HepG2 (cell line): ENCODE data around the gene TPM2. TPM values are rescaled to one million over a fixed set of nuclear protein-coding genes. Genes with fewer than 3 reads are reported as not detected.

Source experiments
- ATAC-seq: fragments of 200-7000 bp; cut with Tn5 transposase; 3 replicates; pipeline ENCODE4 v1.9.1; 2020; ENCODE audit warnings: mild to moderate bottlenecking, moderate library complexity
- BruUV-seq: library from RNA; stranded (reverse); fragments of 400-500 nt; replicated peaks from 2 replicates; lab custom pipeline; 2021; lab: Mats Ljungman, UMichigan
- CTCF ChIA-PET: fragments of 300-600 bp; formaldehyde crosslinking; extraction: SDS; loops from one replicate; lab custom pipeline; 2021; ENCODE audit warnings: low total read pairs, inconsistent platforms, low intra/inter-chr PET ratio; lab: Yijun Ruan, JAX
- POLR2A ChIA-PET: fragments of 350-600 bp; sonication (Branson Sonifier 250); formaldehyde crosslinking; loops from one replicate; lab custom pipeline; 2020; ENCODE audit warnings: antibody characterized with exemption, inconsistent platforms; lab: Yijun Ruan, JAX
- DNase-seq: peaks from one replicate; pipeline ENCODE4 v3.0.0-alpha.2; 2015; ENCODE audit warnings: low spot score
- FAIRE-seq: peaks from 3 replicates; lab custom pipeline; 2011; peaks lifted over from hg19 to GRCh38; lab: Jason Lieb, UNC
- H2AFZ ChIP-seq: one replicate; pipeline ENCODE4 v1.6.1; 2011; ENCODE audit warnings: low read length, inconsistent platforms
- H3K27ac ChIP-seq: fragments of 300-600 bp; 3 replicates; pipeline ENCODE4 v1.8.0; 2011; ENCODE audit warnings: mixed run types, mild to moderate bottlenecking, mixed read lengths, low read length, inconsistent platforms; ENCODE audit not compliant: insufficient read depth; ENCODE audit errors: extremely low read length
- H3K27me3 ChIP-seq, 2 experiments: fragments of 200-600 bp in 1 of 2; 2 replicates in 1 of 2; 3 replicates in 1 of 2; pipeline versions ENCODE4 v1.6.0 to v1.8.0; 2011; ENCODE audit warnings: low read length in 2 of 2, mild to moderate bottlenecking in 2 of 2, moderate library complexity in 2 of 2, inconsistent platforms in 1 of 2; ENCODE audit not compliant: insufficient read depth in 2 of 2, control insufficient read depth in 1 of 2
- H3K36me3 ChIP-seq, 2 experiments: fragments of 200-600 bp in 1 of 2; replicated peaks in 1 of 2; 2 replicates in 1 of 2; 3 replicates in 1 of 2; pipeline versions ENCODE4 v1.5.1 to v1.8.0; 2011; ENCODE audit warnings: low read length in 2 of 2, inconsistent platforms in 1 of 2; ENCODE audit not compliant: insufficient read depth in 2 of 2, control insufficient read depth in 1 of 2
- H3K4me1 ChIP-seq: 2 replicates; pipeline ENCODE4 v1.5.1; 2012; ENCODE audit warnings: low read length, inconsistent platforms; ENCODE audit not compliant: insufficient read depth
- H3K4me2 ChIP-seq: 2 replicates; pipeline ENCODE4 v1.6.0; 2011; ENCODE audit warnings: low read depth, low read length, inconsistent platforms
- H3K4me3 ChIP-seq, 3 experiments: fragments of 200-600 bp in 1 of 3; sonication (generic), shearing (Covaris generic) in 1 of 3; replicated peaks in 1 of 3; 2 replicates each; pipeline ENCODE4 v1.5.1; 2011 to 2016; ENCODE audit warnings: low read length in 3 of 3, inconsistent platforms in 2 of 3, low read depth in 2 of 3, mild to moderate bottlenecking in 2 of 3, control low read depth in 1 of 3, mixed read lengths in 1 of 3; ENCODE audit not compliant: insufficient read depth in 1 of 3
- H3K79me2 ChIP-seq: one replicate; pipeline ENCODE4 v1.6.1; 2011; ENCODE audit warnings: low read length, inconsistent platforms; ENCODE audit not compliant: insufficient read depth
- H3K9ac ChIP-seq: 2 replicates; pipeline ENCODE4 v1.6.0; 2011; ENCODE audit warnings: mild to moderate bottlenecking, low read depth, low read length, inconsistent platforms; ENCODE audit not compliant: insufficient read depth
- H3K9me3 ChIP-seq: 2 replicates; pipeline ENCODE4 v1.5.1; 2012; ENCODE audit warnings: mild to moderate bottlenecking, low read length
- H4K20me1 ChIP-seq: 2 replicates; pipeline ENCODE4 v1.6.0; 2011; ENCODE audit warnings: inconsistent platforms, mild to moderate bottlenecking, low read length, moderate library complexity; ENCODE audit not compliant: insufficient read depth
- CBFB ChIP-seq: sonication (generic); formaldehyde crosslinking; IDR thresholded peaks from 2 replicates; pipeline ENCODE4 v1.4.0; 2020; ENCODE audit warnings: missing genetic modification reagents
- DNMT1 ChIP-seq: sonication (generic); formaldehyde crosslinking; IDR thresholded peaks from 2 replicates; pipeline ENCODE4 v1.5.1; 2020; ENCODE audit warnings: mild to moderate bottlenecking, missing genetic modification reagents
- HNRNPL ChIP-seq: fragments of 200-400 bp; formaldehyde crosslinking; IDR thresholded peaks from 2 replicates; pipeline ENCODE4 v1.6.1; 2017; ENCODE audit warnings: mild to moderate bottlenecking, low read depth, low read length
- KAT2B ChIP-seq: fragments of 150-350 bp; IDR thresholded peaks from 2 replicates; pipeline ENCODE4 v1.6.1; 2014; ENCODE audit warnings: low read depth, low read length, borderline replicate concordance
- NRL ChIP-seq: sonication (generic); formaldehyde crosslinking; IDR thresholded peaks from 2 replicates; pipeline ENCODE4 v1.5.0; 2020; ENCODE audit warnings: missing genetic modification reagents, mild to moderate bottlenecking, moderate library complexity, borderline replicate concordance
- POLR2G ChIP-seq: fragments of 200-400 bp; formaldehyde crosslinking; IDR thresholded peaks from 2 replicates; pipeline ENCODE4 v1.6.1; 2018; ENCODE audit warnings: mild to moderate bottlenecking, low read depth, low read length, moderate library complexity
- SAP130 ChIP-seq: IDR thresholded peaks from 2 replicates; pipeline ENCODE4 v1.6.1; 2016; ENCODE audit warnings: low read depth
- ZNF230 ChIP-seq: sonication (generic); formaldehyde crosslinking; IDR thresholded peaks from 2 replicates; pipeline ENCODE4 v1.4.0; 2020; ENCODE audit warnings: mild to moderate bottlenecking, missing genetic modification reagents
- ZNF234 ChIP-seq: sonication (generic); formaldehyde crosslinking; conservative IDR thresholded peaks from 2 replicates; pipeline ENCODE4 v1.5.1; 2020; ENCODE audit warnings: mild to moderate bottlenecking, missing genetic modification reagents
- ZNF660 ChIP-seq: sonication (generic); formaldehyde crosslinking; IDR thresholded peaks from 2 replicates; pipeline ENCODE4 v1.5.1; 2020; ENCODE audit warnings: mild to moderate bottlenecking, low read depth, missing genetic modification reagents, borderline replicate concordance
- ZNF713 ChIP-seq: sonication (generic); formaldehyde crosslinking; IDR thresholded peaks from 2 replicates; pipeline ENCODE4 v1.4.0; 2020; ENCODE audit warnings: mild to moderate bottlenecking, missing genetic modification reagents
- WGBS: methylation state at CpG from one replicate; pipeline ENCODE4 v1.1.6; 2017; ENCODE audit warnings: low lambda C conversion rate; 5-methylcytosine and 5-hydroxymethylcytosine counted together
- in situ Hi-C: cut with HindIII; loops from 2 replicates; pipeline ENCODE4 v1.10.0; 2017; ENCODE audit warnings: low pct_unique_long_range_greater_than_20kb; ENCODE audit not compliant: extremely low pct_ligation_motif_present
- intact Hi-C: fragments of 100-400 bp; cut with micrococcal nuclease; formaldehyde crosslinking; loops from one replicate; pipeline ENCODE4 v1.10.0; 2022; ENCODE audit not compliant: unreplicated experiment
- polyA plus RNA-seq, 8 experiments: library from polyadenylated mRNA; depleted of rRNA in 3 of 8; stranded (reverse) in 7 of 8; unstranded in 1 of 8; fragments of >200 nt; fragmentation: Illumina TruSeq in 4 of 8; extraction: Trizol in 4 of 8; gene quantifications; 2 replicates each; pipeline versions ENCODE4 v1.2.1 to v1.2.3, GENCODE V29; 2011 to 2016; ENCODE audit warnings: low read depth in 4 of 8, missing spikeins in 1 of 8, mixed read lengths in 1 of 8; ENCODE audit not compliant: insufficient read depth in 1 of 8
- total RNA-seq, 5 experiments: library from RNA; depleted of rRNA; stranded (reverse); fragments of >200 nt; fragmentation: Illumina TruSeq; extraction: Trizol; gene quantifications; 2 replicates each; pipeline ENCODE4 v1.2.3, GENCODE V29; 2016; ENCODE audit warnings: low read depth in 1 of 5
- TF ChIP-seq, protein P1 (sequence below): sonication (generic); formaldehyde crosslinking; IDR thresholded peaks from 2 replicates; pipeline ENCODE4 v1.5.1; 2020; ENCODE audit warnings: mild to moderate bottlenecking, missing genetic modification reagents, moderate library complexity

TPM2 gene
- total and polyA plus RNA-seq, 2 of the 13 experiments (the other 11 are each of a cell fraction or from before 2014, with no cell fraction given) = 3.1 to 10.7 TPM

DNA sequence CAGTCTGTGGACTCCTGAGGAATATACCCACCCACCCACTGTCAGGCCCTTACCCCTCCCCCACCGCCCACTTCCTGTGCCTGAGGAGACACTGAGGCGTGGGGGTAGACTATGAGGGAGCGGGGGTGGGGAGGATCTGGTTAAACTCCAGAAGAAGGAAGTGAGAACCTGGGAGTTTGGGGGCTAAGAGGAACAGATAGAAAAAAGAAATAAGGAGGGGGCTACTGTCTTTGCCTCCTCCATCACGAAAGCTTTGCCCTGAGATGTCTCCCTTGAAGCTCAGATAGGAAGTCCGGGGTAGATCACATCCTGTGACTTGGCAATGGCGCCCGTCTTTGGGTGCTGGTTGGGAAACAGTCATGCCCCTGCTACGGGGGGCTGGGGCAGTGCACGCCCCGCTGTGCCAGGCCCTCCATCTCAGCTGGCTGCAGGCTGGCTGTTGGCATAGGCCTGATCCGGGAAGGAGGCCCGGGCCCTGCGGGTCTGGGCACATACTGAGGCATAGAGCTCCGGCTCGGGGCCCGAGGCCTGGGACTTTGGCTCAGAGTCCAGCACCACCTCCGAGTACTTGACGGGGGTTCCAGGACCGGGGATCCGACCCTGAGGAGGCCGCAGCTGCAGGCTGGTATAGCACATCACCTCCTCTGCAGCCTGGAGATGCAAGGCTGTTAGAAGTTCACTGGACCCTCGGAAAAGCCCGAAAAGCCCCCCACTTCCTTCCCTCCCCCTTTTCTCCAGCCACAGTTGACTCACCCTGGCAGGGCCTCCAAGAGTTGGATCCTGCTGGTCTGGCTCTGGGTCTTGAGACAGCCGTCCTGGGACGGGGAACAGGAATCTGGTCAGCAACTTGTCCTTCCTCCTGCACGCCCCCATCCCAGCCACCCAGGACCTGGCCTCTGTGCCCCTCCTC is 40.0 kb downstream of the TPM2 start:
- 56% methylated on average over 9 of the region's 26 CpGs for WGBS
- Histone ChIP-seq H3K4me2 (peak overlapping the region; percentile 80), H3K9ac (peak overlapping the region; percentile 17; the same call in 1 of the 2 replicates), H3K4me1 (peaks cover 80% of the 10 kb centered on the region), H3K27me3 (peaks cover 2 to 22% of the 10 kb centered on the region in 2 experiments; a peak in 3 of 5 replicates), H3K27ac (no peak overlapping the region), H2AFZ (no peak overlapping the region), H3K36me3 (no peaks in the 10 kb centered on the region), H3K79me2 (no peaks in the 10 kb centered on the region), H3K4me3 (peak overlapping the region; percentile 15 to 63 (median 54); a peak in 5 of 6 replicates), H3K9me3 (no peaks in the 10 kb centered on the region), H4K20me1 (no peaks in the 10 kb centered on the region)
- POLR2A ChIA-PET = interaction anchor here (1.0 to 5.4 kb wide), 4 partner anchors 7 to 165 kb away, joined by 3 to 41 read pairs (median 6); partner anchors contain the start of genes ARHGEF39, CCDC107, HINT2 and RMRP
- intact Hi-C loops (loop anchor here (10.0 kb wide), 2 partner anchors 45 to 235 kb away; no protein-coding TSS in a partner anchor), in situ Hi-C loops (loop anchor here (10.0 kb wide), 1 partner anchor 535 kb away; the partner anchor contains the start of gene ATOSB)
- CTCF ChIA-PET = no interaction called here
- no peak for FAIRE-seq
- ATAC-seq = no peak
- BruUV-seq = no TSS peak
- DNase-seq = no peak
- TF ChIP-seq CBFB (CRISPR knock-in tag) (no peak), NRL (CRISPR knock-in tag) (no peak), KAT2B (no peak), HNRNPL (0 out of 2 replicates have a peak, but pooled peaks have one; percentile 24), SAP130 (CRISPR knock-in tag) (0 out of 2 replicates have a peak, but pooled peaks have one; percentile 7), ZNF713 (CRISPR knock-in tag) (no peak), DNMT1 (no peak), ZNF660 (CRISPR knock-in tag) (no peak), ZNF230 (CRISPR knock-in tag) (no peak), POLR2G (no peak), ZNF234 (no peak)
- TF ChIP-seq, protein P1, sequence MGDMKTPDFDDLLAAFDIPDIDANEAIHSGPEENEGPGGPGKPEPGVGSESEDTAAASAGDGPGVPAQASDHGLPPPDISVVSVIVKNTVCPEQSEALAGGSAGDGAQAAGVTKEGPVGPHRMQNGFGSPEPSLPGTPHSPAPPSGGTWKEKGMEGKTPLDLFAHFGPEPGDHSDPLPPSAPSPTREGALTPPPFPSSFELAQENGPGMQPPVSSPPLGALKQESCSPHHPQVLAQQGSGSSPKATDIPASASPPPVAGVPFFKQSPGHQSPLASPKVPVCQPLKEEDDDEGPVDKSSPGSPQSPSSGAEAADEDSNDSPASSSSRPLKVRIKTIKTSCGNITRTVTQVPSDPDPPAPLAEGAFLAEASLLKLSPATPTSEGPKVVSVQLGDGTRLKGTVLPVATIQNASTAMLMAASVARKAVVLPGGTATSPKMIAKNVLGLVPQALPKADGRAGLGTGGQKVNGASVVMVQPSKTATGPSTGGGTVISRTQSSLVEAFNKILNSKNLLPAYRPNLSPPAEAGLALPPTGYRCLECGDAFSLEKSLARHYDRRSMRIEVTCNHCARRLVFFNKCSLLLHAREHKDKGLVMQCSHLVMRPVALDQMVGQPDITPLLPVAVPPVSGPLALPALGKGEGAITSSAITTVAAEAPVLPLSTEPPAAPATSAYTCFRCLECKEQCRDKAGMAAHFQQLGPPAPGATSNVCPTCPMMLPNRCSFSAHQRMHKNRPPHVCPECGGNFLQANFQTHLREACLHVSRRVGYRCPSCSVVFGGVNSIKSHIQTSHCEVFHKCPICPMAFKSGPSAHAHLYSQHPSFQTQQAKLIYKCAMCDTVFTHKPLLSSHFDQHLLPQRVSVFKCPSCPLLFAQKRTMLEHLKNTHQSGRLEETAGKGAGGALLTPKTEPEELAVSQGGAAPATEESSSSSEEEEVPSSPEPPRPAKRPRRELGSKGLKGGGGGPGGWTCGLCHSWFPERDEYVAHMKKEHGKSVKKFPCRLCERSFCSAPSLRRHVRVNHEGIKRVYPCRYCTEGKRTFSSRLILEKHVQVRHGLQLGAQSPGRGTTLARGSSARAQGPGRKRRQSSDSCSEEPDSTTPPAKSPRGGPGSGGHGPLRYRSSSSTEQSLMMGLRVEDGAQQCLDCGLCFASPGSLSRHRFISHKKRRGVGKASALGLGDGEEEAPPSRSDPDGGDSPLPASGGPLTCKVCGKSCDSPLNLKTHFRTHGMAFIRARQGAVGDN (CRISPR knock-in tag) = peak; percentile 30
